Measurements from ENCODE around the gene BFSP2. TPM values are rescaled to one million over a fixed set of nuclear protein-coding genes. Genes with fewer than 3 reads are reported as not detected.

BFSP2 gene
- total RNA-seq, 1 donor from 2014 or later, result not detected

Other genes with a start within 250 kb of the BFSP2 start
- gene CDV3, start 173.6 kb downstream of the BFSP2 start, total RNA-seq (ENCODE audit: low replicate concordance), result 153 and 162 TPM in 2 replicates

Data from type B pancreatic cell (in vitro differentiated cells).